Measurements from ENCODE around the gene EPB41. TPM values are rescaled to one million over a fixed set of nuclear protein-coding genes. Genes with fewer than 3 reads are reported as not detected.

EPB41 gene
- total and polyA plus RNA-seq, 2 of the 4 experiments (the other 2 are of a cell fraction), result 4.6 to 10.0 TPM

DNA sequence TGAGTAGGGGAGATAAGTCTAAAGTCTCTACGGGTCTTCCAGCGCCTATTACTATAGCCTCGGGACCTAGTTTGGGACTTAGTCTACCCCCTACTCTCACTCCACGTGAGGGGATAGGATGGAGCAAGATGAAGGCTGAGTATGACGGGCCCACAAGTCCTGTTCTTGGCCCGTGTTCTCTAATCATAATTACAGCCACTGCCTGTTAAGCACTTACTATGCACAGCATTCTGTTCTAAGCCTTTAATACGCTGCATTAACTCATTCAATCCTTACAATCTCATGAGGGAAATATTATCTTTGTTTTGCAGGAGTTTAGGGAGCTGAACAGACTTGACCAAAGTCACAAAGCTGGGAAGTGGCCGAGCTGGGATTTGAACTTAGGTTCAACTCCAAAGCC is 23.9 kb upstream of the EPB41 start:
- Histone ChIP-seq H3K4ac (ENCODE audit: low read depth, low read length) (no peak overlapping the region), H3K9me3 (ENCODE audit: control insufficient read depth, insufficient read depth, low read length) (no peaks in the 10 kb centered on the region), H3K4me3 (ENCODE audit: insufficient read depth, low read depth, low read length) (no peak overlapping the region), H3K14ac (replicated peaks; ENCODE audit: low read depth, low read length) (no peak overlapping the region), H2AK5ac (ENCODE audit: low read depth, low read length) (no peak overlapping the region), H3K27ac (ENCODE audit: insufficient read depth, low read length) (no peak overlapping the region), H3K9ac (ENCODE audit: low read depth, low read length) (no peak overlapping the region), H2BK15ac (ENCODE audit: low read depth, low read length) (no peak overlapping the region), H3K9me1 (ENCODE audit: insufficient read depth, low read length) (peaks cover 5% of the 10 kb centered on the region; the same call in 1 of the 2 replicates), H3K79me1 (ENCODE audit: low read depth in 1 of 2, low read length in 2 of 2) (no peaks in the 10 kb centered on the region), H4K20me1 (ENCODE audit: insufficient read depth, low read length) (no peaks in the 10 kb centered on the region), H4K91ac (ENCODE audit: insufficient read depth, low read depth, low read length) (no peak overlapping the region), H3K4me2 (ENCODE audit: low read depth, low read length) (no peak overlapping the region), H3K56ac (ENCODE audit: extremely low read depth, insufficient read depth, low read length) (no peak overlapping the region), H3K23ac (ENCODE audit: low read depth, low read length) (no peak overlapping the region), H2BK5ac (ENCODE audit: low read depth, low read length, poor library complexity, severe bottlenecking) (no peak overlapping the region), H2BK120ac (ENCODE audit: low read depth, low read length) (no peak overlapping the region), H3K36me3 (ENCODE audit: control insufficient read depth, insufficient read depth, low read length) (no peaks in the 10 kb centered on the region), H2AK9ac (replicated peaks; ENCODE audit: low read depth, low read length, poor library complexity) (no peak overlapping the region), H4K5ac (ENCODE audit: low read depth, low read length) (no peak overlapping the region), H4K8ac (ENCODE audit: low read depth in 2 of 2, low read length in 2 of 2) (no peak overlapping the region), H2BK20ac (ENCODE audit: low read depth, low read length) (no peak overlapping the region), H2AFZ (replicated peaks; ENCODE audit: low read length, poor library complexity) (no peak overlapping the region), H3K27me3 (ENCODE audit: control insufficient read depth, insufficient read depth, low read length) (peaks cover 8% of the 10 kb centered on the region), H3K18ac (ENCODE audit: low read depth, low read length) (no peak overlapping the region), H3K4me1 (ENCODE audit: control insufficient read depth, insufficient read depth, low read length) (peaks cover 4% of the 10 kb centered on the region; the same call in 1 of the 2 replicates)
- ChIA-PET CTCF (interaction anchor here (0.8 kb wide), 1 partner anchor 312 kb away, joined by 3 read pairs; no protein-coding TSS in a partner anchor), POLR2A (ENCODE audit: unreplicated experiment) (no interaction called here)
- intact Hi-C loops (cut with micrococcal nuclease) (no loop called here), dilution Hi-C loops (cut with HindIII; ENCODE audit: low sequenced_read_pairs, unreplicated experiment) (no loop called here), in situ Hi-C loops (cut with MboI; ENCODE audit: low sequenced_read_pairs) (loop anchor here (10.0 kb wide), 1 partner anchor 1814 kb away; no protein-coding TSS in a partner anchor)
- no peak for TF ChIP-seq RCOR1 (IDR thresholded peaks at IDR 0.05; ENCODE audit: insufficient replicate concordance, low read length)
- no peak for TF ChIP-seq SMC3 (IDR thresholded peaks at IDR 0.05; ENCODE audit: low read depth, low read length)
- TF ChIP-seq MAZ (IDR thresholded peaks at IDR 0.05; ENCODE audit: borderline replicate concordance, low read depth, low read length), result no peak
- TF ChIP-seq POLR2A (IDR thresholded peaks at IDR 0.05; ENCODE audit: low read depth, low read length), result no peak
- no peak for TF ChIP-seq CEBPB (IDR thresholded peaks at IDR 0.05; ENCODE audit: low read depth, low read length)
- TF ChIP-seq RFX5 (IDR thresholded peaks at IDR 0.05; ENCODE audit: low read depth, low read length), result no peak
- DNase-seq (no peak), ATAC-seq (ENCODE audit: low read depth) (no peak)
- WGBS, 2 experiments (ENCODE audit: extremely low coverage in 2 of 2, insufficient read length in 1 of 2), result no CpG with 5 or more reads among the region's 8 CpGs
- BruUV-seq (replicated peaks), result no TSS peak

Measured in IMR-90 (cell line).